GM06990 (cell line): ENCODE results near the gene KBTBD12.
"Not testable (repeated sequence)": the region's sequence is repeated elsewhere in the genome, so short reads cannot be mapped to it uniquely, and the experiment has no call there.

Experiments
- DNase-seq: peaks from one replicate; pipeline ENCODE4 v3.0.0-alpha.2; 2011; ENCODE audit not compliant: insufficient read length; ENCODE audit errors: extremely low read depth
- H3K27me3 ChIP-seq: replicated peaks from 2 replicates; pipeline ENCODE4 v1.6.0; 2011; ENCODE audit warnings: low read length; ENCODE audit not compliant: control insufficient read depth, insufficient read depth
- H3K36me3 ChIP-seq: 2 replicates; pipeline ENCODE4 v1.5.1; 2011; ENCODE audit warnings: low read length; ENCODE audit not compliant: control insufficient read depth, insufficient read depth
- H3K4me3 ChIP-seq: replicated peaks from 2 replicates; pipeline ENCODE4 v1.5.1; 2011; ENCODE audit warnings: low read depth, mild to moderate bottlenecking, control low read depth, low read length
- CTCF ChIP-seq: IDR thresholded peaks from 2 replicates; pipeline ENCODE4 v1.5.1; 2011; ENCODE audit warnings: low read length, control low read depth, mild to moderate bottlenecking, inconsistent platforms; ENCODE audit not compliant: insufficient read depth, poor library complexity, severe bottlenecking

KBTBD12 gene

GRCh38 chr3:127899200-127899599 lies 15.8 kb upstream of the KBTBD12 start:
- H3K36me3 ChIP-seq = no peaks in the 10 kb centered on the region
- DNase-seq = no peak
- H3K27me3 ChIP-seq = no peaks in the 10 kb centered on the region
- H3K4me3 ChIP-seq = no peak overlapping the region
- TF ChIP-seq CTCF = no peak

- no peak for DNase-seq
- Histone ChIP-seq H3K27me3 (no peaks in the 10 kb centered on the region), H3K36me3 (no peaks in the 10 kb centered on the region), H3K4me3 (no peak overlapping the region)
- TF ChIP-seq CTCF = no peak
Observed at GRCh38 chr3:127899766-127900165, 15.3 kb upstream of the KBTBD12 start.

DNA sequence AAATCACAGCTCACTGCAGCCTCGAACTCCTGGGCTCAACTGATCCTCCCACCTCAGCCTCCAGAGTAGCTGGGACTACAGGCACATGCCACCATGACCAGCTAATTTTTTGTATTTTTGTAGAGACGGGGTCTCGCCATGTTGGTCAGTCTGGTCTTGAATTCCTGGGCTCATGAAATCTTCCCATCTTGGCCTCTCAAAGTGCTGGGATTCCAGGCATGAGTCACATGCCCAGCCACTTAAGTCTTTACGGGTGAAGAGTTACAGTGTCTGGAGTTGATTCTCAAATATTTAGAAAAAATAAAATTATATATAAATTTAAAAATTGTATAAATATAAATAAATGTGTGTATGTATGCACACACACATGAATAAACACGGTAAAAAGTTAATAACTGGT lies 14.5 kb upstream of the KBTBD12 start:
- DNase-seq = no peak
- TF ChIP-seq CTCF = no peak
- H3K4me3 ChIP-seq = no peak overlapping the region
- no peaks in the 10 kb centered on the region for H3K27me3 ChIP-seq
- H3K36me3 ChIP-seq = no peaks in the 10 kb centered on the region

GRCh38 chr3:127902486-127902885 lies 12.5 kb upstream of the KBTBD12 start:
- no peak for TF ChIP-seq CTCF
- no peak overlapping the region for H3K4me3 ChIP-seq
- no peak for DNase-seq
- H3K27me3 ChIP-seq = no peaks in the 10 kb centered on the region
- H3K36me3 ChIP-seq = no peaks in the 10 kb centered on the region

- H3K27me3 ChIP-seq = no peaks in the 10 kb centered on the region
- H3K36me3 ChIP-seq = no peaks in the 10 kb centered on the region
- no peak for DNase-seq
- no peak for TF ChIP-seq CTCF
- no peak overlapping the region for H3K4me3 ChIP-seq
Observed at GRCh38 chr3:127903611-127904375, 11.2 kb upstream of the KBTBD12 start.

- no peaks in the 10 kb centered on the region for H3K36me3 ChIP-seq
- no peaks in the 10 kb centered on the region for H3K27me3 ChIP-seq
- no peak for DNase-seq
- no peak for TF ChIP-seq CTCF
- no peak overlapping the region for H3K4me3 ChIP-seq
Observed at GRCh38 chr3:127905556-127905955, 9.5 kb upstream of the KBTBD12 start.

DNA sequence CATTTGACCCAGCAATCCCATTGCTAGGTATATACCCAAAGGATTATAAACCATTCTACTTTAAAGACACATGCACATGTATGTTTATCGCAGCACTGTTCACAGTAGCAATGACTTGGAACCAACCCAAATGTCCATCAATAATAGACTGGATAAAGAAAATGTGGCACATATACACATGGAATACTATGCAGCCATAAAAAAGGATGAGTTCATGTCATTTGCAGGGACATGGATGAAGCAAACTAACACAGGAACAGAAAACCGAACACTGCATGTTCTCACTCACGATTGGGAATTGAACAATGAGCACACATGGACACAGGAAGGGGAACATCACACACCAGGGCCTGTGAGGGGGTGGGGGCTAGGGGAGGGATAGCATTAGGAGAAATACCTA lies 8.4 kb upstream of the KBTBD12 start:
- H3K27me3 ChIP-seq, H3K4me3 ChIP-seq, DNase-seq, H3K36me3 ChIP-seq: not testable (repeated sequence)
